HG02870 (cell line): ENCODE results near the gene PRDM16.

Experiments
- ATAC-seq: cut with Tn5 transposase; IDR thresholded peaks from one replicate; pipeline ENCODE4 v1.9.1; 2021; ENCODE audit warnings: mild to moderate bottlenecking, moderate library complexity; ENCODE audit not compliant: unreplicated experiment

PRDM16 gene

GRCh38 chr1:3290915-3291314, 221.9 kb downstream of the PRDM16 start:
- ATAC-seq = no peak

GRCh38 chr1:3292051-3292722, 223.2 kb downstream of the PRDM16 start:
- ATAC-seq = no peak

- ATAC-seq = no peak
These were observed 224.0 kb downstream of the PRDM16 start for GRCh38 chr1:3292868-3293562.

DNA sequence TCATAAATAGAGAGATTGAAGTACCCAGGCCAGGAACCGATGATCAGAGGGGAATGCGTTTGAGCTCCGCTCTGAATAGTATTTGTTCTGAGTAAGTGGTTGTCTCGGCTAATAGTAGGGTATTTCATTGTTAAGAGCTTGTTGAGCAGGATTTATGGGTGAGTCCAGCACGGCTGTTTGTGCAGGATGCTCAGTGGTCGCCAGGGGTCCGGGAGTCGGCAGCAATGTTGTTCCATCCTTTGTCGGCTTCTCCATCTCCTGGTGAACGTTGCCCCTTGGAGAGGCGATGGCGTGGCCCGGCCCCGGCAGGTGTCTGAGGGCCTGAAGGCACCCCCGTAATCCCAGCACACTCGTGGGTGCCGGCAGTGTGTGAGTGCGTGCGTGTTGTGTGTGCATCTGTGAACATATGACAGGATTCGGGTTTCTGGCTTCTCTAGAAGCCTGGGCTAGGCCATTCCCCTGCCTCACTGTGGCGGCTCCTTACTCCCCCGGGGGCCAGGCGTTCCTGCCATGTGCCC, 224.6 kb downstream of the PRDM16 start:
- ATAC-seq = no peak

- no peak for ATAC-seq
These were observed 225.4 kb downstream of the PRDM16 start for GRCh38 chr1:3294450-3294849.

- no peak for ATAC-seq
These were observed 226.8 kb downstream of the PRDM16 start for GRCh38 chr1:3295846-3296245.

DNA sequence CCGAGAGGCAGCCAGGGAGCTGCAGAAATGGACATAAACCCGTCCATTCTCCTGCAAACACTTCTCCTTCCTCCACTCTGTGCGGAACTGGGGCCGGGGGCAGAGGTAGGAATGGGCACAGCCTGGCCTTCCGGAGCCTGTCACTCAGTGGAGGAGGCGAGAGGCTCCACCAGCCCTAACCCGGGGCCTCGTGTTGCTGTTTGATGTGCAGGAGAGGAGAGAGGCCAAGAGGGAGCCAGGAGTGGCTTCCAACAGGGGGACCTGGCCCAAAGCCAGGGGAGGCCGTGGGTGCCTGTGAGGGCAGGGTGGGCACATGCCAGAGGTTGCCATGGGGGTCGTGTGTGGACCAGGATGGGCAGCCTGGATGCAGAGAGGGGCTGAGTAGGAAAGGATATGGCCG, 227.3 kb downstream of the PRDM16 start:
- no peak for ATAC-seq

- no peak for ATAC-seq
These were observed 227.8 kb downstream of the PRDM16 start for GRCh38 chr1:3296826-3297225.

- ATAC-seq = no peak
These were observed 228.8 kb downstream of the PRDM16 start for GRCh38 chr1:3297756-3298155.

DNA sequence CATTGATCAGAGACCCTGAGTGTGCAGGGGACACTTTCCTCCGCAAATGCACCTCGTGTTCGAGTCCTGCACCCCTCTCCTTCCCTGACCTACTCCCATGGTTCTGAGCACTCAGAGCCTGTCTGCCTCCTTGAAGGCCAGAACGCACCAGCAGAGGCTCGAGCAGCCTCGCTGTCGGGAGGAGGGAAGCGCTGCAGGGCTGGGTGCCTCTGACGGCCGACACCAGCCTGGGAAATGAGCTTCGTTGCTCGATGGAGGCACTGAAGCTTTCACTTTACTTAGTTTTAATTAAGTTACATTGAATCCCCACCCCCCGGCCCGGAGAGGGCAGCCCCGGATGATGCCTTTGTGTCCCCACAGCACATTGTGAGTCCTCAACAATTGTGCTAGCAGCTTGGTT, 229.2 kb downstream of the PRDM16 start:
- no peak for ATAC-seq

DNA sequence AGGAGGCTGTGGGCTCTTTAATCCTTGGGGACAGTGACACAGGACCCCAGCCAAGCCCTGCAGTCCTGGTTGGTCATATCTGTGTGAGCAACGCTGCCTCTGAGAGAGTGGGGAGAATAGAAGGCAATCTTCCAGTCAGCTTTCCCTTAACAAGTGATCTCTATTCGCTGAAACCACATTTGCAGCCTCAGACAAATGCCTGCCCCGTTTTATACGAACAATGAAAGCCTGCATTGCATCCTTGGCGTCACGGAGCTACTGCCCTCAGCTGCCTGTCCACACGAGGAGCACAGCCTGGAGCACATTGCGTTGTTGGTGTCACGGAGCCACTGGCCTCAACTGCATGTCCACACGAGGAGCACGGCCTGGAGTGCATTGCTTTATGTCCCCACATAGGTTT, 235.2 kb downstream of the PRDM16 start:
- ATAC-seq = no peak

- ATAC-seq = no peak
These were observed 235.7 kb downstream of the PRDM16 start for GRCh38 chr1:3304692-3305091.

GRCh38 chr1:3305156-3305555, 236.2 kb downstream of the PRDM16 start:
- ATAC-seq = no peak

DNA sequence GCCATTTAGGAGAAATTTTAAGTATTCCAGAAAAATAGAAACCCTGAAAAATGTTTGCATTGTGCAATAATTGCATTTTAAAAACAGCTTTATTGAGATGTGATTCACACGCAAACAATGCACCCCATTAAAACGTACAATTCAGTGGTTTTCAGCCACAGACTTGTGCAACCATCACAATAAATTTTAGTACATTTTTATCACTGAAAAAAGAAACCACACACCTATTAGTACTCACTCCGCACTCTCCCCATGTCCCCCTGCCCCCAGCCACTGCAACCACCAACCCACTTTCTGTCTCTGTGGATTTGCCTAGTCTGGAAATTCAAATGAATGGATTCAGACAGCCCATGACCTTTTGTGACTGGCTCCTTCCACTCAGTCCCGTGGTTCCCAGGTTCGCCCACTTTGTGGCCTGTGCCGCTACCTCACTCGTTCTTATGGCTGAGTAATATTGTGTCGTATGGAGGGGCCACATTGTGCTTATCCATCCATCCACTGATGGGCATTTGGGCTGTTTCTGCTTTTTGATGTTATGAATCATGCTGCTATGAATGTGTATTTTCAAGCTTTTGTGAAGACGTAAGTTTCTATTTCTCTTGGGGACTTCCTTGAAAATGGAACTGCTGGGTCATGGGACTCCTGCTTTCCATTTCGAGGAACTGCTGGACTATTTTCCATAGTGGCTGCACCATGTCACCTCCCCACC, 237.7 kb downstream of the PRDM16 start:
- no peak for ATAC-seq

DNA sequence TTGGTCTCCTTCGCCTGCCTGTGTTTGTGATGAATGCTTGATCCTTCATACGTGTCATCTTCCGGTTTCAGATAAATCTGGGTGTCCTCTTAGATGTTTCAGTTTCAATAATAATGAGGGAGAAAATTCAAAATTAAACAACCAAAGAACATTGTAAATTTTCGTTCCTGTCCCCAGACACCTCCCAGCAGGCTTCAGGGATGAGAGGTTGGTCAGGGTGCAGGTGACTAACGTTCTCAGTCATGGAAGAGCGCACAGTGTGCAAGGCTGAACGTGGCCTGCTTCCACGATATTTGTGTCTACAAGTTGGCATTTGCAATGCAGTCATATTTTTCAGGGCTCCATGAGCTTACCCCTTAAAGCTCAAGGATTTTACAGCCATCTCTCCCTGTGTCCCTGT, 238.4 kb downstream of the PRDM16 start:
- no peak for ATAC-seq

DNA sequence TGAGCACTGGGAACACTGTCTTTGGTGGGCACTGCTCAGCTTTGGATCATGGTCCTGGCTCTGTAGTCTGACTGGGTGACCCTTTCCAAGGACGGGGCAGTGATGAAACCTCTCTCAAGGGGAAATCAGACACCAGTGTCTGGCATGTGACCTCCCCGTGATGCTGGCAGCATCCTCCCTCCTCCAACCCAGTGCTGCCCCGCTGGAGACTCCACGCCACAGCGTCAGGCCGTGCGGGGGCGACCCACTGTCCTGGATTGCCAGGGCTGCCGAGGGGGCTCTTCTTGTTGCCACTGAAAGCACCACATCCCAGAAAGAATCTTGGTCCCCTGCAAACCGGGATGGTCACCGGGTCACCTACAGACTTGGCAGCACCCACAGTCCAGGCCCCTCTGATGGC, 239.1 kb downstream of the PRDM16 start:
- ATAC-seq = no peak

DNA sequence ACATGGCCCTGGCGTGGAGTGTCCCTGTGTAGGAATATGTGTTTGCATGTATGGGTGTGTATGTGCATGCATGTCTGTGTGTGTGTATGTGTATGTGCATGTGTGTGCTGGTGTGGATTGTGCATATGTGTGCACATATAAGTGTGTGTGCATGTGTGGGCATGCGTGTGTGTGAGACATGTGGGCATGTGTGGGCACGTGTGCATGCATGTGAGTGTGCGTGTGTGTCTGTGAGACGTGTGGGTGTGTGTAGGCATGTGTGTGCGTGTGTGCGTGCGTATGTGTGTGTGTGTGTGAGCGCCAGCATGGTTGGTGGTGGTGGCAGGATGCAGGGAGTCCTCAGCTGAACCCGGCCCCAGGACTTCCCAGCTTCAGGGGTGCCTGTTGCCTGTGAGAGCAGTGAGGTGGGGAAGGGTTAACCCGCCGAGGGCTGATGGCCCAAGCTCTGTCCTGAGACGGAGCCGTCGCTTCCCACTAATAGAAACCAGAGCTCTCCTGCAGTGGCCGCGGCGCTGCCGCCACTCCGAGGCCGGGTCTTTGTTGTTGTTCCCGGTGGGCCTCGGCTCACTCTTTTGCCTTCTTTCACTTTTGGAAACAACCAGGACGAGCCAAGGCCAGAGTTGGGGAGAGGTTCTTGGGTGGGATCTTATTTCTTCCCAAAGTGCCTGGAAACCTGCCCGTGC, 241.9 kb downstream of the PRDM16 start:
- ATAC-seq = no peak

DNA sequence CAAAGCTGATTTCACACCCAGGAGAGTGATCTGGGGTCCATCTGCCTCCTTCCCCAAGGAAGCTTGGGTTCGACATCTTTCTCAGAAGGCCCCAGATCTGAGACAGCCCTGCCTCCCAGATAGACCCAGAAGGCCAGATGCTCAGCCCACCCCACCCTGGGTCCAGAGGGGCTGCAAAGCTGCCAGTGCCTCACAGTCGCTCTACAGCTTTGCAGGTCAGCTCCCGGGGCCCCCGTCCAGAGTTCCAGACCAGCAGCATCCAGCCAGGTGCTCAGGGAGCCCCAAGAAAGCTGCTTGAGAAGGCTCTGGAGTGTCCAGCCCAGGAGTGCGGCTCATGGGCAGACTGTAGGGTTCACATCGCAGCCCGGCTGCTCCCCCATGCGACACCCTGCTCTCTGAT, 242.7 kb downstream of the PRDM16 start:
- no peak for ATAC-seq

GRCh38 chr1:3312310-3312897, 243.4 kb downstream of the PRDM16 start:
- ATAC-seq = no peak

- ATAC-seq = no peak
These were observed 244.0 kb downstream of the PRDM16 start for GRCh38 chr1:3312898-3313575.
